Osteocyte (in vitro differentiated cells): Measurements from ENCODE around the gene KLRG1. TPM values are rescaled to one million over a fixed set of nuclear protein-coding genes. Genes with fewer than 3 reads are reported as not detected.

ENCODE experiments used
- DNase-seq: peaks from one replicate; pipeline ENCODE4 v3.0.0; 2021; ENCODE audit warnings: mixed read lengths; ENCODE audit not compliant: unreplicated experiment; ENCODE audit errors: extremely low spot score
- H3K27ac Mint-ChIP-seq: one replicate; pipeline ENCODE4 v1.8.0; 2021; ENCODE audit warnings: mild to moderate bottlenecking, mixed read lengths; ENCODE audit not compliant: unreplicated experiment
- H3K27me3 Mint-ChIP-seq: one replicate; pipeline ENCODE4 v1.8.0; 2021; ENCODE audit warnings: mixed read lengths; ENCODE audit not compliant: unreplicated experiment
- H3K36me3 Mint-ChIP-seq: one replicate; pipeline ENCODE4 v1.8.0; 2021; ENCODE audit warnings: mixed read lengths; ENCODE audit not compliant: unreplicated experiment
- H3K4me1 Mint-ChIP-seq: one replicate; pipeline ENCODE4 v1.8.0; 2021; ENCODE audit warnings: mixed read lengths; ENCODE audit not compliant: unreplicated experiment
- H3K4me3 Mint-ChIP-seq: one replicate; pipeline ENCODE4 v1.8.0; 2021; ENCODE audit warnings: mild to moderate bottlenecking, moderate library complexity, mixed read lengths; ENCODE audit not compliant: unreplicated experiment
- H3K9me3 Mint-ChIP-seq: one replicate; pipeline ENCODE4 v1.8.0; 2021; ENCODE audit warnings: mixed read lengths; ENCODE audit not compliant: unreplicated experiment
- total RNA-seq: library from RNA; stranded (reverse); gene quantifications from 2 replicates; pipeline ENCODE4 v1.2.1, GENCODE V29; 2021
- TF ChIP-seq, protein P1 (sequence below): fragments of 200-600 bp; sonication (generic); IDR thresholded peaks from 2 replicates; pipeline ENCODE4 v1.5.0; 2021; ENCODE audit warnings: antibody characterized with exemption, mild to moderate bottlenecking, moderate library complexity

The KLRG1 gene
- total RNA-seq, 1 donor from 2014 or later, result 0.94 TPM

DNA sequence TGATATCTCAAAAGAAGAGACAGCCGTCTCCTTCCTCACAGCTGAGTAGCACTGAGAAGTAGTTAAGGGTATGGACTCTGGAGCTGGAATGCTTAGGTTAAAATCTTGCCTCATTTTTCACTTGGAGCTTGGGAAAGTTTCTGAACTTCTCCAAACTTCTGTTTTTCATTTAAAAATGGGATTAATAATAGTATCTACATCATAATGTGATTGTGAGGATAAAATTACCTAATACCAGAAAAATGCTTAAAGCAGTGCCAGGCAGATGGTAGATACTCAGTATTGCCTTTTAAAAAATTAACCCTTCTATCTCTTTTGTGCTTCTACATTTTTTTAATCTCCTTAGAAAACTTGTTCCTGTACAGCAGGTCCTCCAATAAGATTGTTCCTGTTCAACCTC, 63.3 kb downstream of the KLRG1 start:
- no peak overlapping the region for H3K27ac Mint-ChIP-seq
- no peak overlapping the region for H3K4me3 Mint-ChIP-seq
- no peak for DNase-seq
- TF ChIP-seq, protein P1, sequence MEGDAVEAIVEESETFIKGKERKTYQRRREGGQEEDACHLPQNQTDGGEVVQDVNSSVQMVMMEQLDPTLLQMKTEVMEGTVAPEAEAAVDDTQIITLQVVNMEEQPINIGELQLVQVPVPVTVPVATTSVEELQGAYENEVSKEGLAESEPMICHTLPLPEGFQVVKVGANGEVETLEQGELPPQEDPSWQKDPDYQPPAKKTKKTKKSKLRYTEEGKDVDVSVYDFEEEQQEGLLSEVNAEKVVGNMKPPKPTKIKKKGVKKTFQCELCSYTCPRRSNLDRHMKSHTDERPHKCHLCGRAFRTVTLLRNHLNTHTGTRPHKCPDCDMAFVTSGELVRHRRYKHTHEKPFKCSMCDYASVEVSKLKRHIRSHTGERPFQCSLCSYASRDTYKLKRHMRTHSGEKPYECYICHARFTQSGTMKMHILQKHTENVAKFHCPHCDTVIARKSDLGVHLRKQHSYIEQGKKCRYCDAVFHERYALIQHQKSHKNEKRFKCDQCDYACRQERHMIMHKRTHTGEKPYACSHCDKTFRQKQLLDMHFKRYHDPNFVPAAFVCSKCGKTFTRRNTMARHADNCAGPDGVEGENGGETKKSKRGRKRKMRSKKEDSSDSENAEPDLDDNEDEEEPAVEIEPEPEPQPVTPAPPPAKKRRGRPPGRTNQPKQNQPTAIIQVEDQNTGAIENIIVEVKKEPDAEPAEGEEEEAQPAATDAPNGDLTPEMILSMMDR, result no peak
- peaks cover 48% of the 10 kb centered on the region for H3K27me3 Mint-ChIP-seq
- H3K9me3 Mint-ChIP-seq, result no peaks in the 10 kb centered on the region
- peaks cover 1% of the 10 kb centered on the region for H3K4me1 Mint-ChIP-seq
- H3K36me3 Mint-ChIP-seq, result no peaks in the 10 kb centered on the region

Other genes with a start within 250 kb of the KLRG1 start
- not detected in 2 replicates for gene A2ML1, start 166.9 kb upstream of the KLRG1 start, total RNA-seq
- gene PHC1, start 75.0 kb upstream of the KLRG1 start, total RNA-seq, result 42.3 and 47.0 TPM in 2 replicates
- gene M6PR, start 39.9 kb upstream of the KLRG1 start, total RNA-seq, result 126 and 138 TPM in 2 replicates
- gene A2M, start 126.4 kb downstream of the KLRG1 start, total RNA-seq, result 0.76 and 1.2 TPM in 2 replicates
- not detected in 2 replicates for gene PZP, start 218.8 kb downstream of the KLRG1 start, total RNA-seq